Measurements from ENCODE around the gene JMY.

GRCh38 chr5:79295029-79295428 lies 59.1 kb downstream of the JMY start:
- TF ChIP-seq GATA2 (IDR thresholded peaks at IDR 0.05; ENCODE audit: low read depth, low read length) (no peak), GATA3 (IDR thresholded peaks at IDR 0.05; ENCODE audit: low read depth, low read length) (no peak)
